Ishikawa (cell line): Measurements from ENCODE around the gene WFIKKN1.

ENCODE experiments used
- CEBPB ChIP-seq: IDR thresholded peaks from 2 replicates; pipeline ENCODE4 v1.6.1; 2012
- CREB1 ChIP-seq: IDR thresholded peaks from 2 replicates; pipeline ENCODE4 v1.6.1; 2012; ENCODE audit warnings: low read depth
- EGR1 ChIP-seq: IDR thresholded peaks from 2 replicates; pipeline ENCODE4 v1.6.1; 2012
- EP300 ChIP-seq: IDR thresholded peaks from 2 replicates; pipeline ENCODE4 v1.6.1; 2012; ENCODE audit warnings: borderline replicate concordance
- FOXM1 ChIP-seq: IDR thresholded peaks from 2 replicates; pipeline ENCODE4 v1.6.1; 2012; ENCODE audit warnings: low read depth, borderline replicate concordance
- NFIC ChIP-seq: IDR thresholded peaks from 2 replicates; pipeline ENCODE4 v1.6.1; 2012
- RAD21 ChIP-seq: IDR thresholded peaks from 2 replicates; pipeline ENCODE4 v1.6.1; 2012; ENCODE audit warnings: low read depth
- REST ChIP-seq: IDR thresholded peaks from 2 replicates; pipeline ENCODE4 v1.6.1; 2012; ENCODE audit warnings: low read depth, mild to moderate bottlenecking
- TAF1 ChIP-seq: IDR thresholded peaks from 2 replicates; pipeline ENCODE4 v1.6.1; 2012; ENCODE audit warnings: low read depth, mild to moderate bottlenecking
- TCF12 ChIP-seq: IDR thresholded peaks from 2 replicates; pipeline ENCODE4 v1.6.1; 2012; ENCODE audit warnings: low read depth
- TEAD4 ChIP-seq: IDR thresholded peaks from 2 replicates; pipeline ENCODE4 v1.6.1; 2012
- YY1 ChIP-seq: IDR thresholded peaks from 2 replicates; pipeline ENCODE4 v1.6.1; 2012; ENCODE audit warnings: low read depth
- ZBTB7A ChIP-seq: IDR thresholded peaks from 2 replicates; pipeline ENCODE4 v1.6.1; 2012; ENCODE audit warnings: low read depth
- TF ChIP-seq, protein P1 (sequence below): IDR thresholded peaks from 2 replicates; pipeline ENCODE4 v1.6.1; 2012
- TF ChIP-seq, protein P2 (sequence below): IDR thresholded peaks from 2 replicates; pipeline ENCODE4 v1.6.1; 2012

WFIKKN1 gene

DNA sequence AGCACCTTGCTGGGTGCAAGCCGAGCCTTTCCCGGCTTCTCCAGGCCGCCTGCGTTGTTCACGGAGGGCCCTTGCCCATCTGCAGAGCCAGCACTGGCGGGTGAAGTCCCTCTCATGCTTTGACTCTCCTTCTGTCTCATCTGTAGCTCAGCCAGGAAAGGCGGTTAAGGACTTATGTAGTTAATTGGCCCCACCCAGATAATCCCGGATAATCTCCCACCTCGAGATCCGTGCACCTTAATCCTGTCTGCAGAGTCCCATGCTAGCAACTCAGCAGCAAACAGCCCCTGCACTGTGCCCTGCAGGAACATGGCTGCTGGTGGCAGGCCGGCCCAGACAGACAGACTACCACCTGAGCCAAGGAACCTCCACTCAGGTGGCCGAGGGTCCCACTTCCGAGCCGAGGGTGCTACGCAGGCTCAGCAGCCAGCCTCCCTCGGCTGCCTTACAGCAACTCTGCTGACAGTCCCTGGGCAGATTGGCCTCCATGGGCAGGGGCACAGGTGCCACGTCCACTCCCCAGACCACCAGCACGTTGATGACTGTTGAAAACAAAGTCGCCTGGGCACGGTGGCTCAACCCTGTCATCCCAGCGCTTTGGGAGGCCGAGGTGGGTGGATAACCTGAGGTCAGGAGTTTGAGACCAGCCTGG is 24.0 kb upstream of the WFIKKN1 start:
- TF ChIP-seq, protein P1, sequence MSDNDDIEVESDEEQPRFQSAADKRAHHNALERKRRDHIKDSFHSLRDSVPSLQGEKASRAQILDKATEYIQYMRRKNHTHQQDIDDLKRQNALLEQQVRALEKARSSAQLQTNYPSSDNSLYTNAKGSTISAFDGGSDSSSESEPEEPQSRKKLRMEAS, result no peak
- no peak for TF ChIP-seq EP300
- TF ChIP-seq REST, result no peak
- no peak for TF ChIP-seq FOXM1
- TF ChIP-seq TEAD4, result no peak
- no peak for TF ChIP-seq ZBTB7A
- TF ChIP-seq, protein P2, sequence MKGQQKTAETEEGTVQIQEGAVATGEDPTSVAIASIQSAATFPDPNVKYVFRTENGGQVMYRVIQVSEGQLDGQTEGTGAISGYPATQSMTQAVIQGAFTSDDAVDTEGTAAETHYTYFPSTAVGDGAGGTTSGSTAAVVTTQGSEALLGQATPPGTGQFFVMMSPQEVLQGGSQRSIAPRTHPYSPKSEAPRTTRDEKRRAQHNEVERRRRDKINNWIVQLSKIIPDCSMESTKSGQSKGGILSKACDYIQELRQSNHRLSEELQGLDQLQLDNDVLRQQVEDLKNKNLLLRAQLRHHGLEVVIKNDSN, result no peak
- TF ChIP-seq NFIC, result no peak
- TF ChIP-seq EGR1, result no peak
- TF ChIP-seq TCF12, result no peak
- TF ChIP-seq CEBPB, result no peak
- TF ChIP-seq TAF1, result no peak
- no peak for TF ChIP-seq RAD21

DNA sequence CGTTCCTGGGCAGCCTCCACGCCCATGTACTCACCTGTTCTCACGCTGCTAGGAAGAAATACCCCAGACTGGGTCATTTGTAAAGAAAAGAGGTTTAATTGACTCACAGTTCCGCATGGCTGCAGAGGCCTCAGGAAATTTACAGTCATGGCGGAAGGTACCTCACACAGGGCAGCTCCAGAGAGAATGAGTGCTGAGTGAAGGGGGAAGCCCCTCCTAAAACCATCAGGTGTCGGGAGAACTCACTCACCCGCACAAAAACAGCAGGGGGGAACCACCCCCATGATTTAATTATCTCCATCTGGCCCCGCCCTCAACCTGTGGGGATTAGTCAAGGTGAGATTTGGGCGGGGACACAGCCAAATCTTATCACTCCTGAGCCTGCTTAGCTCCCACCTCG is 22.8 kb upstream of the WFIKKN1 start:
- peak; percentile 62 for TF ChIP-seq TCF12
- peak; percentile 41 for TF ChIP-seq TEAD4
- no peak; the same call in 1 of the 2 replicates for TF ChIP-seq EP300
- no peak for TF ChIP-seq TAF1
- peak; percentile 14; the same call in 1 of the 2 replicates for TF ChIP-seq NFIC
- TF ChIP-seq, protein P2, result no peak
- peak; percentile 58 for TF ChIP-seq YY1
- TF ChIP-seq, protein P1, result 0 out of 2 replicates have a peak, but pooled peaks have one; percentile 11
- 0 out of 2 replicates have a peak, but pooled peaks have one; percentile 26 for TF ChIP-seq CEBPB

DNA sequence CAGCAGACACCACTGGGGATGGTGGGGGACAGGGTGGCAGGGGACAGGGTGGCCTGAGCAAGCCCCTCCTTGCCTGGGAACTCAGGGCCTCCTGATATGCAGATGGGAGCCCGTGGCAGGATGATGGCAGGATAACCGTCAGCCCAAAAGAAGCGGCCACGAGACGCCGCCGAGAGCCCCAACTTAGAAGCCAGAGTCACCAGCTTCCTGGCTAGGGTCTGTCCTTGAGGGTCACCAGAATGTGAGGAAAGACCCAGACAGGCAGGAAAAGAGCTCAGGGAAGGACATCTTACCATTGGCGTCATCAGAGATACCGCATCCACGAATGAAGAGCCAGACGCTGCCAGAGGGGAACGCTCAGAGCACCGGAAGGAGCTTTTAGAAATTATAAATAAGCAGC is 21.5 kb upstream of the WFIKKN1 start:
- TF ChIP-seq YY1 (no peak), RAD21 (no peak), FOXM1 (no peak), REST (no peak), TEAD4 (no peak), TCF12 (no peak), EGR1 (no peak), CREB1 (no peak), ZBTB7A (no peak), EP300 (no peak), CEBPB (no peak), TAF1 (no peak), NFIC (no peak)
- TF ChIP-seq, protein P1, result no peak
- TF ChIP-seq, protein P2, result no peak

- no peak for TF ChIP-seq FOXM1
- TF ChIP-seq TAF1, result no peak
These were observed 20.8 kb upstream of the WFIKKN1 start for GRCh38 chr16:609984-610383.

- TF ChIP-seq FOXM1 (no peak), RAD21 (peak; percentile 53)
These were observed 20.0 kb upstream of the WFIKKN1 start for GRCh38 chr16:610513-611381.
